ENCODE results near the gene C2CD4D.
"Not testable (repeated sequence)": the region's sequence is repeated elsewhere in the genome, so short reads cannot be mapped to it uniquely, and the experiment has no call there.

C2CD4D gene

GRCh38 chr1:151839457-151840403, at the start of gene C2CD4D:
Gene C2CD4D (minus strand): TSS chr1:151839820. CDS start chr1:151838989, 831 bp downstream.
- DNase-seq = peak; percentile 85

- DNase-seq = no peak
Observed at GRCh38 chr1:151888972-151889570, 49.5 kb upstream of the C2CD4D start.

DNA sequence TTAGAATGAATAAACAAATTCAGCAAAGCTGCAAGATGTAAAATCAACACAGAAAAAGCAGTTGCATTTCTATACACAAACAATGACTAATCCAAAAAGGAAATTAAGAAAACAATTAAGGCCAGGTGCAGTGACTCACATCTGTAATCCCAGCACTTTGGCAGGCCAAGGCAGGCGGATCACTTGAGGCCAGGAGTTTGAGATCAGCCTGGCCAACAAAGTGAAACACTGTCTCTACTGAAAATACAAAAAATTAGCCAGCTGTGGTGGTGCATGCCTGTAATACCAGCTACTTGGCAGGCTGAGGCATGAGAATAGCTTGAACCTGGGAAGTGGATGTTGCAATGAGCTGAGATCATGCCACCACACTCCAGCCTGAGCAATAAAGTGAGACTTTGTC, 47.4 kb upstream of the C2CD4D start:
- no peak for DNase-seq

- DNase-seq = no peak
Observed at GRCh38 chr1:151885479-151885878, 45.9 kb upstream of the C2CD4D start.

GRCh38 chr1:151884879-151885278, 45.3 kb upstream of the C2CD4D start:
- DNase-seq = not testable (repeated sequence)

DNA sequence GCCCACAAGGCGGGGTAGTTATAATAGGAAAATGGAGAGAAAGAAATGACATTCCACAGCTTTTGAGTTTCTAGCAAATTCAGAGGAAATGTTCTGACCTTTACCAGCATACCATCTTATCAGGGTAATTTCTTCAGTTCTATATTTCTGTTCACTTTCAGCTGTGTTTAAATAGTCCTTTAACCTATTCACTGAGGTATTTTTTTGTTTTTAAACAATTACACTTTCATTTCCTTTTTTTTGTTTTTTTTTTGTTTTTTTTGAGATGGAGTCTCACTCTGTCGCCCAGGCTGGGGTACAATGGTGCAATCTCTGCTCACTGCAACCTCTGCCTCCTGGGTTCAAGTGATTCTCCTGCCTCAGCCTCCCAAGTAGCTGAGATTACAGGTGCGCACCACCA, 44.8 kb upstream of the C2CD4D start:
- DNase-seq = not testable (repeated sequence)

DNA sequence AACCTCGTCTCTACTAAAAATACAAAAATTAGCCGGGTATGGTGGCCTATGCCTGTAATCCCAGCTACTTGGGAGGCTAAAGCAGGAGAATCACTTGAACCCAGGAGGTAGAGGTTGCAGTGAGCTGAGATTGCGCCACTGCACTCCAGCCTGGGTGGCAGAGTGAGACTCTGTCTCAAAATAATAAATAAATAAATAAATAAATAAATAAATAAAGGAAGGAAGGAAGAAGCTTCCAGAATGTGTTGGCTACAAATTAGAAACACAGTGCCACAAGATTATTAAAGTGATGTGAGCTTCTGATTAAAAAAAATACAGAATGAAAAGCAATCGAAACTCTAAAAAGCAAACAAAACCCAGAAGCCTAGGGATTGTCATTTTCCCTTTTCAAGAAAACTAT, 44.3 kb upstream of the C2CD4D start:
- DNase-seq = not testable (repeated sequence)

DNA sequence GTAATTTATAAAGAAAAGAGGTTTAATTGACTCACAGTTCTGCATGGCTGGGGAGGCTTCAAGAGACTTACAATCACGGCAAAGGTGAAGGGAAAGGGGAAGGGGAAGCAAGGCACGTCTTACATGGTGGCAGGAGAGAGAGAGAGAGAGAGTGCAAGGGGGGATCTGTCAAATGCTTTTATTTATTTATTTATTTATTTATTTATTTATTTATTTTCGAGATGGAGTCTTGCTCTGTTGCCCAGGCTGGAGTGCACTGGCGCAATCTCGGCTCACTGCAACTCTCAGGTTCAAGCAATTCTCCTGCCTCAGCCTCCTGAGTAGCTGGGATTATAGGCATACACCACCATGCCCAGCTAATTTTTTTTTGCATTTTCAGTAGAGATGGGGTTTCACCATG, 43.3 kb upstream of the C2CD4D start:
- not testable (repeated sequence) for DNase-seq

GRCh38 chr1:151882466-151882865, 42.8 kb upstream of the C2CD4D start:
- DNase-seq = no peak

DNA sequence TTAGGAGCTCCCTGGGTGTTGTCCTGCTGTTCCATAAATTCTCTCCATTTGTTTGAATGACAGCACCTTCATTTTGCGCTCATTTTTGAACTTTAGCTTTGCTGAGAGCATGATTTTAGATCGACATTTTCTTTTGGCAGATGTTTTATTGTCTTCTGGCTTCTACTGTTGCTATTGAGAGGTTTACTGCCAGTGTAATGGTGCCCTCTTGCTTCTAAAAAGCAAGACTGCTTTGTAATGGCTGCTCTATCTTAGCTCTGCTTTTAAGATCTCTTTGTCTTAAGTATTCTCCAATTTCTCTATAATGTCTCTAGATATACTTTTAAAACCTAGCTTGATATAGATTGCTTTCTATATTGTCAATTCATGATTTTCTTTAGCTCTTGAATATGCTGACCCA, 41.9 kb upstream of the C2CD4D start:
- peak; percentile 46 for DNase-seq

GRCh38 chr1:151875419-151876097, 35.9 kb upstream of the C2CD4D start:
- DNase-seq = no peak

DNA sequence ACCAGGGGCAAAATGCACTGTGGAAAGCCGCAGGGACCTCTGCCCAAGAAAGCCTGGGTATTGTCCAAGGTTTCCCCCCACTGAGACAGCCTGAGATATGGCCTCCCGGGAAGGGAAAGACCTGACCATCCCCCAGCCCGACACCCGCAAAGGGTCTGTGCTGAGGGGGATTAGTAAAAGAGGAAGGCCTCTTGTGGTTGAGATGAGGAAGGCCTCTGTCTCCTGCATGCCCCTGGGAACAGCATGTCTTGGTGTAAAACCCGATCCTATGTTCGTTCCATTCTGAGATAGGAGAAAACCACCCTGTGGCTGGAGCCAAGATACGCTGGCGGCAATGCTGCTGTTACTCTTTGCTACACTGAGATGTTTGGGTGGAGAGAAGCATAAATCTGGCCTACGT, 33.2 kb upstream of the C2CD4D start:
- DNase-seq = not testable (repeated sequence)

- DNase-seq = no peak
Observed at GRCh38 chr1:151871284-151872030, 31.8 kb upstream of the C2CD4D start.

DNA sequence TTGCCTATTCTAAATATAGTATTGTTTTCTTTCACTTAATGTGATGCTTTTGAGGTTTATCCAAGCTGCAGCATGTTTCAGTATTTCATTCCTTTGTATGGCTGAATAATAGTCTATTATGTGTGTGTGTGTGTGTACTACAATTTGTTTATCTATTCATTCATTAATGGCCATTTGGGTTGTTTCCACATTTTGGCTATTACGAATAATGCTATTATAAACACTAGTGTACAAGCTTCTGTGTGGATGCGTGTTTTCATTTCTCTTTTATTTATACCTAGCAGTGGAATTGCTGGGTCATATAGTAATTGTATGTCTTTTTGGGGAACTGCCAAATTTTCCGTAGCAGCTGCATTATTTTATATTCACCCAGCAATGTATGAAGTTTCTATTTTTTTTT, 28.9 kb upstream of the C2CD4D start:
- DNase-seq = peak; percentile 17

DNA sequence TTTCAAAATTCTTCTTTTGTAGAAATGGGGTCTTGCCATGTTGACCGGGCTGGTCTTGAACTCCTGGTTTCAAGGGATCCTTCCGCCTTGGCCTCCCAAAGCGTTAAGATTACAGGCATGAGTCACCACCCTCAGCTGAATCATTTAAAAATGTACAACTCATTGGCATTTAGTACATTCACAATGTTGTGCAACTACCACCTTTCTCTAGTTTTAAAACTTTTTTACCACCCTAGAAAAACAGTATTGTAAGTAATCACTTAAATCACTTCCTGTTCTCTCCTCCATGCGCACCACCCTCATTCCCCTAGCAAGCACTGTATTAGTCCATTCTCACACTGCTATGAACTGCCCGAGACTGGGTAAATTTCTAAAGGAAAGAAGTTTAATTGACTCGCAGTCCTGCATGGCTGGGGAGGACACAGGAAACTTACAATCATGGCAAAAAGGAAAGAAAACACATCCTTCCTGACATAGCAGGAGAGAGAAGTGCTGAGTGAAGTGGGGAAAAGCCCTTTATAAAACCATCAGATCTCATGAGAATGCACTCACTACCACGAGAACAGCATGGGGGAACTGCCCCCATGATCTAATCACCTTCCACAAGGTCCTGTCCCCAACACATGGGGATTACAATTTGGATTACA, 28.3 kb upstream of the C2CD4D start:
- no peak for DNase-seq

GRCh38 chr1:151867321-151867720, 27.7 kb upstream of the C2CD4D start:
- no peak for DNase-seq

DNA sequence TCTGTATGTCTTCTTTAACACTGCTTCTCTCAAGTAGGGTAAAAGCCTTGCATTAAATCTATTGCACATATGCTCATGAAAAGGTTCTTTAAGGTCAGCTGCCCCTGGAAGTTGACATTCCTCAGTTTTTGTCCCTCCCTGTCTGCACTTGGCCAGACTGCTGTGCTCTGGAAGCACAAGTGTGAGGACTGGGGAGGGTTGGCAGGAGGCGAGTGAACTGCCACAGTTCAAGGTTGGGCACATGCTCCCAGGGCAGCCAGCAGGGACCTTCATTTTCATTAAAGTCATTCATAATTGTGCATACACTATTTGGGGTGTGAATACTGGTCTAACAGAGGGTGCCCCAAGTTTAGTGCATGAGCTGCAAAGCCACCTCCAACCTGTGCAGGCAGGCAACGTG, 24.8 kb upstream of the C2CD4D start:
- DNase-seq = no peak

- DNase-seq = no peak
Observed at GRCh38 chr1:151862604-151863003, 23.0 kb upstream of the C2CD4D start.

- no peak for DNase-seq
Observed at GRCh38 chr1:151860504-151861187, 21.0 kb upstream of the C2CD4D start.

- no peak for DNase-seq
Observed at GRCh38 chr1:151859891-151860293, 20.3 kb upstream of the C2CD4D start.

- DNase-seq = no peak
Observed at GRCh38 chr1:151858886-151859665, 19.5 kb upstream of the C2CD4D start.
